Left kidney (tissue), 2 donors: Measurements from ENCODE around the gene PRRT2. TPM values are rescaled to one million over a fixed set of nuclear protein-coding genes. Genes with fewer than 3 reads are reported as not detected.
"Not testable (repeated sequence)": the region's sequence is repeated elsewhere in the genome, so short reads cannot be mapped to it uniquely, and the experiment has no call there.

Source experiments
- DNase-seq: peaks from one replicate; pipeline ENCODE4 v3.0.0-alpha.2; 2013
- polyA plus RNA-seq: library from polyadenylated mRNA; unstranded; fragments of 120-200 nt; gene quantifications from one replicate; pipeline ENCODE4 v1.2.1, GENCODE V29; 2013; ENCODE audit not compliant: insufficient read length

The PRRT2 gene
- polyA plus RNA-seq, 1 donor, result 19.4 TPM

GRCh38 chr16:29790183-29790948, 21.6 kb upstream of the PRRT2 start, which contains the start of gene KIF22:
TSS of gene KIF22 (plus strand) at chr16:29790751. CDS start at chr16:29790760, 9 bp downstream.
- peak; percentile 99 for DNase-seq

- DNase-seq, result no peak
These were observed 20.8 kb upstream of the PRRT2 start for GRCh38 chr16:29790949-29791844.

DNA sequence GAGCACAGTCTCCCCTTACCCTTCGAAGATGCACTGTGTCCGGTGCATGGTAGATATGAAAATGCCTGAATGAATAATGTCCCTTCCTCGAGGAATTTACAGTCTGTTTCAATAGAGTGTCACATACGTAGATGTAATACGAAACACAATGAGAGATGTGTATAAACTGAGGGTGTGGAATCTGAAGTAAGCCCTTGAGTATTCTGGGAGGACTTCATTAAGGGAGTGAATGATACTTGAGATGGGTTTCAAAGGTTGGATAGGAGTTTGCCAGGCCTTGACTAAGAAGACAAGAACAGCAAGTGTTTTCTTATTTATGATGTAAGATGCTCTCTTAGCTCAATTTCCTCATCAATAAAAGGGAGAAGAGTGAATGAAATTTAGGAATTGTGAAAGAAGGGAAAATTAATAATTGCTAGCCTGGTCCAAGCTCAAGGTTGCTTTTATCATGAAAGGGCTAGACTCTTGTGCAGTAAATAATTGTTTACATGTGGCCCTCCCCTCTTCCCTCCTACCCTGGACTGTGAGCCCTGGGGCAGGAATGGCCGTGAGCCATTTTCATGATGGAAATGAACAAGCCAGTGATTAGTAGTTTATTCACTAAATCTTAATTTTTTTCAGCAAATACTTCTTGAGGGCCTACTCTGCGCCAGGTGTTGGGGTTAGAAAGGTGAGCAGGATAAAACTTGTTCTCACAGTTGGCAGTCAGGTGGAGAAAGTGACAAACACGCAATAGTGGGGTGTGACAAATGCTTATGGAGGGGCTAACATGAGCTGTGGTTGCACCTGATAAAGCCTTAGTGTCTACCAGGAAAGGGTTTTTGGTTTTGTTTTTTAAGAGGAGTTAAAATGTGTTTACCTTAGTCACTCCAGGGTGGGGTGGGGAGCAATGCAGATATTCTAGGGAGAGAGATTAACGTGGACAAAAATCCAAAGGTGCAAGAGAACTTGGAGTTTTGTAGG, 19.9 kb upstream of the PRRT2 start:
- DNase-seq, result no peak

DNA sequence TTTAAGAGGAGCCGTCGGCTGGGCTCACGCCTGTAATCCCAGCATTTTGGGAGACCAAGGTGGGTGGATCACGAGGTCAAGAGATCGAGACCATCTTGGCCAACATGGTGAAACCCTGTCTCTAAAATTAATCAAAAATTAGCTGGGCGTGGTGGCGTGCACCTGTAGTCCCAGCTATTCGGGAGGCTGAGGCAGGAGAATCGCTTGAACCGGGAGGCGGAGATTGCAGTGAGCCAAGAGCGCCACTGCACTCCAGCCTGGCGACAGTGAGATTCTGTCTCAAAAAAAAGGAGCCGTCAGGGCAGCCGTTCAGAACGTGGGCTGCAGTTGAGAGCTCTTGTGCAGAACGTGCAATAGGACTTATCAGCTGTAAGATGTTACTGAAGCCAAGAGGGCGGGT, 18.8 kb upstream of the PRRT2 start:
- DNase-seq, result not testable (repeated sequence)

GRCh38 chr16:29794231-29794710, 17.7 kb upstream of the PRRT2 start:
- DNase-seq, result no peak

GRCh38 chr16:29802416-29802935, 9.5 kb upstream of the PRRT2 start:
- no peak for DNase-seq

GRCh38 chr16:29804020-29804419, 8.0 kb upstream of the PRRT2 start:
- DNase-seq, result no peak

- DNase-seq, result no peak
These were observed 7.3 kb upstream of the PRRT2 start for GRCh38 chr16:29804455-29805231.

- peak; percentile 96 for DNase-seq
These were observed 6.5 kb upstream of the PRRT2 start for GRCh38 chr16:29805232-29806098.

GRCh38 chr16:29806099-29806579, 5.9 kb upstream of the PRRT2 start, which contains the start of gene MAZ:
TSS of gene MAZ (plus strand) at chr16:29806529. CDS start at chr16:29806702, 173 bp downstream.
- no peak for DNase-seq

DNA sequence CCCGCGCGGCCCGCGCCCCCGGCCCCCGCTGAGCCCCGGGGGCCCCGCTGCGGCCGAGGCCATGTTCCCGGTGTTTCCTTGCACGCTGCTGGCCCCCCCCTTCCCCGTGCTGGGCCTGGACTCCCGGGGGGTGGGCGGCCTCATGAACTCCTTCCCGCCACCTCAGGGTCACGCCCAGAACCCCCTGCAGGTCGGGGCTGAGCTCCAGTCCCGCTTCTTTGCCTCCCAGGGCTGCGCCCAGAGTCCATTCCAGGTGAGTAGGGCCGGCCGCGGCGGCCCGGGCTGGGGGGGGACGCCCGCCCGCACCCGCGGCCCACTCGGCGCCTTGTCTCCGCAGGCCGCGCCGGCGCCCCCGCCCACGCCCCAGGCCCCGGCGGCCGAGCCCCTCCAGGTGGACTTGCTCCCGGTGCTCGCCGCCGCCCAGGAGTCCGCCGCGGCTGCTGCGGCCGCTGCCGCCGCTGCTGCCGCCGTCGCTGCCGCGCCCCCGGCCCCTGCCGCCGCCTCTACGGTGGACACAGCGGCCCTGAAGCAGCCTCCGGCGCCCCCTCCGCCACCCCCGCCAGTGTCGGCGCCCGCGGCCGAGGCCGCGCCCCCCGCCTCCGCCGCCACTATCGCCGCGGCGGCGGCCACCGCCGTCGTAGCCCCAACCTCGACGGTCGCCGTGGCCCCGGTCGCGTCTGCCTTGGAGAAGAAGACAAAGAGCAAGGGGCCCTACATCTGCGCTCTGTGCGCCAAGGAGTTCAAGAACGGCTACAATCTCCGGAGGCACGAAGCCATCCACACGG, 5.2 kb upstream of the PRRT2 start:
- DNase-seq, result peak; percentile 42

- DNase-seq, result peak; percentile 89
These were observed 4.4 kb upstream of the PRRT2 start for GRCh38 chr16:29807426-29808218.

DNA sequence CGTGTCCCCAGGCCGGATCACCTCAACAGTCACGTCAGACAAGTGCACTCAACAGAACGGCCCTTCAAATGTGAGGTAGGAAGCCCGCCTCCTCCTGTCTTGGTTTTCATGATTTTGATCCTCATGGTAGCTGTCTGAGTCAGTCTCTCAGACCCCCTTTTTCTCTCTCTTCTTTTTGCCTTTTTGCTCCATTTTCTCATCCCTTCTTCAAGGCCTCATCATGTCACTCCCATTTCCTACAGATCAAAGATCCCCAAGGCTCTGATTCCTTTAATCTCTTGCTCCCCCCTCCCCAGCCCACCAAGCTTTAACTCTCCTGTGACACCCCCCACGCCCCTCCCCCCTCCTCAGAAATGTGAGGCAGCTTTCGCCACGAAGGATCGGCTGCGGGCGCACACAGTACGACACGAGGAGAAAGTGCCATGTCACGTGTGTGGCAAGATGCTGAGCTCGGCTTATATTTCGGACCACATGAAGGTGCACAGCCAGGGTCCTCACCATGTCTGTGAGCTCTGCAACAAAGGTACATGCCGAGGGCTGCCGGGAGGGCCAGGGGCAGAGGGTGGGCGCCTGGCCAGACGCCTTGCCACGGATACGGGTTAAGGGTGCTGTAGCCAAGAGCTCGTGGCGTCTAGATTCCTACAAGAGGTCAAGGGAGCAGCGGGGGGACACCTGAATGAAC, 3.6 kb upstream of the PRRT2 start:
- DNase-seq, result no peak

DNA sequence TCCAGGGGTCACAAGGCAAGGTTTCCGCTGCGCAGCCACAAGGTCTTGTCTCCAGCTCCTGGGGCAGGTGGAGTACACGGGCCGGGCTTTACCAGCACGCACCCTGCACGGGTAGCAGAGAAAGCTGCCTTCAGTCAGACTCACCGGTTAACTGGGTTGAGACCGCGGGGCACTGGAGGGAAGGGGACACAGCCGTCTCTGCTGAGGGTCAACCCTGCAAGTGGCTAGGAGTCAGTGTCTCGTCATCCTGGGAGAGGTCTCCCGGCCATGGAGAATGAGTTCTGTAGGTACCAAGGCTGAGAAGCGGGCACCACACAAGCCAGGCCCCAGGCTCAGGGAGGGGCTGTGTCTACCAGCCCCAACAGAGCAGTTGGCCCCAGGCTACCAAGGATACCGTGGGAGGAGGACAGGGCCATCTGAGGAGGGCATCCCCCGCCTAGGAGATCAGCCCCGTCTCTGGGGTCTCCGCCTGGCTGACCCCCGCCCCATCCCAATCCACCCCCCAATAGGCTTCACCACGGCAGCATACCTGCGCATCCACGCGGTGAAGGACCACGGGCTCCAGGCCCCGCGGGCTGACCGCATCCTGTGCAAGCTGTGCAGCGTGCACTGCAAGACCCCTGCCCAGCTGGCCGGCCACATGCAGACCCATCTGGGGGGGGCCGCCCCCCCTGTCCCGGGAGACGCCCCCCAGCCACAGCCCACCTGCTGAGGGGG, 2.8 kb upstream of the PRRT2 start:
- no peak for DNase-seq

DNA sequence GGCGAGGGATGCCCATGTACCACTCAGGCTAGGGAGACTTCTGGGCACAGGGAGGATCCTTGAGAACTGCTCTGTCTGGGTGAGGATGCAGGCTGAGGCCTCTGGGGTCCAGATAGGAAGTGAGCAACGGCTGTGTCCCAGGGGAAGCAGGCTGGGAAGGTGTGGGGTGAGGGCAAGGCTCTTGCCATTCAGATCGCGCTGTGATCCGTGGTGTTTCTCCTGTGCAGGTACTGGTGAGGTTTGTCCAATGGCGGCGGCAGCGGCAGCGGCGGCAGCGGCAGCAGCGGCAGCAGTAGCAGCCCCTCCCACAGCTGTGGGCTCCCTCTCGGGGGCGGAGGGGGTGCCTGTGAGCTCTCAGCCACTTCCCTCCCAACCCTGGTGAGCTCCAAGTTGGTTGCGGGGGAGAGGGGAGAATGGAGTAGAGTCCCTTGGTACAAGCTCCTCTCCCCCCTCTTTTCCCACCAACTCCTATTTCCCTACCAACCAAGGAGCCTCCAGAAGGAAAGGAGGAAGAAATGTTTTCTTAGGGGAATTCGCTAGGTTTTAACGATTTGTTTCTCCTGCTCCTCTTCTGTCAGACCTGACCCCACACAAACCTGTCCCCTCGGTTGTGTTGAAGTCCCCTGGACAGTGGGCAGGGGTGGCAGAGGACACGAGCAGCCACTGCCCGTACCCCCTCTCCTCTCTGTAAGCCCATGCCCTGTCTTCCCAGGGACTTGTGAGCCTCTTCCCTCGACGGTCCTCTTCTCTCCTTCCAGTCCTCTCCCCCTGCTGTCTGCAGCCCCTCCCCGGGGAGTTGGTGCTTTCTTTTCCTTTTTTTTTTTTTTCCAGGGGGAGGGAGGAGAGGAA, 1.9 kb upstream of the PRRT2 start:
- DNase-seq, result no peak
